T-cell (primary cell): ENCODE results near the gene PPIG. TPM values are rescaled to one million over a fixed set of nuclear protein-coding genes. Genes with fewer than 3 reads are reported as not detected.
"Not testable (repeated sequence)": the region's sequence is repeated elsewhere in the genome, so short reads cannot be mapped to it uniquely, and the experiment has no call there.

Source experiments
- ATAC-seq, 4 experiments: fragments of 200-7000 bp in 3 of 4; fragments of 150-1000 bp in 1 of 4; cut with Tn5 transposase; replicated peaks in 1 of 4; 1 replicate in 3 of 4; 2 replicates in 1 of 4; pipeline ENCODE4 v1.10.0; 2021; ENCODE audit warnings: moderate library complexity in 3 of 4, mild to moderate bottlenecking in 2 of 4, moderate number of reproducible peaks in 1 of 4
- CTCF ChIA-PET, 2 donors: fragments of 300-600 bp; sonication (Branson Sonifier 250); formaldehyde crosslinking; loops; one replicate each; lab custom pipeline; 2022; ENCODE audit warnings: antibody characterized with exemption in 2 of 2; lab: Charles Lee
- POLR2A ChIA-PET, 2 donors: fragments of 300-600 bp; sonication (Branson Sonifier 250); formaldehyde crosslinking; loops; one replicate each; lab custom pipeline; 2022; ENCODE audit warnings: antibody characterized with exemption in 2 of 2; lab: Charles Lee
- DNase-seq, 35 experiments: peaks; one replicate each; pipeline versions ENCODE4 v3.0.0 to v3.0.0-alpha.2; 2013 to 2023
- H3K27ac ChIP-seq: one replicate; pipeline ENCODE4 v1.5.1; 2013; ENCODE audit warnings: low read length
- H3K27me3 ChIP-seq, 2 experiments: replicated peaks in 1 of 2; 1 replicate in 1 of 2; 2 replicates in 1 of 2; pipeline versions ENCODE4 v1.6.1 to v1.7.0; 2013; ENCODE audit warnings: low read length in 1 of 2, mixed read lengths in 1 of 2; ENCODE audit not compliant: control insufficient read depth in 2 of 2, insufficient read depth in 2 of 2; ENCODE audit errors: extremely low read depth in 1 of 2
- H3K36me3 ChIP-seq, 2 donors: 1 replicate in 1 of 2; 2 replicates in 1 of 2; pipeline versions ENCODE4 v1.6.1 to v1.7.0; 2013; ENCODE audit warnings: low read length in 1 of 2; ENCODE audit not compliant: control insufficient read depth in 2 of 2, insufficient read depth in 1 of 2; ENCODE audit errors: extremely low read depth in 1 of 2
- H3K4me1 ChIP-seq, 2 experiments: 1 replicate in 1 of 2; 2 replicates in 1 of 2; pipeline versions ENCODE4 v1.6.1 to v1.7.0; 2013; ENCODE audit warnings: low read length in 2 of 2, mixed read lengths in 1 of 2; ENCODE audit not compliant: insufficient read depth in 2 of 2, control insufficient read depth in 1 of 2; ENCODE audit errors: extremely low read depth in 1 of 2
- H3K4me3 ChIP-seq, 2 donors: 1 replicate in 1 of 2; 2 replicates in 1 of 2; pipeline versions ENCODE4 v1.5.1 to v1.7.0; 2013; ENCODE audit warnings: mild to moderate bottlenecking in 2 of 2, low read length in 1 of 2, moderate library complexity in 1 of 2; ENCODE audit not compliant: control insufficient read depth in 1 of 2; ENCODE audit errors: extremely low read depth in 1 of 2
- H3K9me3 ChIP-seq: 2 replicates; pipeline ENCODE4 v1.7.0; 2013
- H3K27ac Mint-ChIP-seq, 2 donors: one replicate each; pipeline ENCODE4 v1.8.0; 2020 to 2021; ENCODE audit warnings: mild to moderate bottlenecking in 2 of 2, mixed read lengths in 2 of 2
- H3K27me3 Mint-ChIP-seq, 2 donors: one replicate each; pipeline ENCODE4 v1.8.0; 2021 to 2022; ENCODE audit warnings: mixed read lengths in 2 of 2
- H3K36me3 Mint-ChIP-seq: one replicate; pipeline ENCODE4 v1.8.0; 2021; ENCODE audit warnings: mixed read lengths
- H3K4me1 Mint-ChIP-seq, 3 donors: one replicate each; pipeline ENCODE4 v1.8.0; 2020 to 2022; ENCODE audit warnings: mixed read lengths in 3 of 3, mild to moderate bottlenecking in 1 of 3
- H3K4me3 Mint-ChIP-seq, 3 donors: one replicate each; pipeline ENCODE4 v1.8.0; 2020 to 2022; ENCODE audit warnings: mild to moderate bottlenecking in 3 of 3, mixed read lengths in 3 of 3, moderate library complexity in 3 of 3
- H3K9me3 Mint-ChIP-seq, 3 donors: one replicate each; pipeline ENCODE4 v1.8.0; 2020 to 2022; ENCODE audit warnings: mixed read lengths in 3 of 3
- WGBS: methylation state at CpG from one replicate; pipeline ENCODE4 v1.1.5; 2013; ENCODE audit warnings: missing lambda C conversion rate; ENCODE audit not compliant: insufficient coverage; 5-methylcytosine and 5-hydroxymethylcytosine counted together
- total RNA-seq, 35 experiments: library from RNA in 6 of 35; stranded (reverse) in 6 of 35; fragments of 120-200 nt in 1 of 35; gene quantifications; one replicate each; pipeline versions ENCODE4 v1.2.1 to v1.2.4 and lab custom pipeline; 2013 to 2026

The PPIG gene
- total RNA-seq, 5 donors from 2014 or later (not counting 1 experiment from before 2014, with no cell fraction given) = 63.6 to 78.2 (median 71.3) TPM

DNA sequence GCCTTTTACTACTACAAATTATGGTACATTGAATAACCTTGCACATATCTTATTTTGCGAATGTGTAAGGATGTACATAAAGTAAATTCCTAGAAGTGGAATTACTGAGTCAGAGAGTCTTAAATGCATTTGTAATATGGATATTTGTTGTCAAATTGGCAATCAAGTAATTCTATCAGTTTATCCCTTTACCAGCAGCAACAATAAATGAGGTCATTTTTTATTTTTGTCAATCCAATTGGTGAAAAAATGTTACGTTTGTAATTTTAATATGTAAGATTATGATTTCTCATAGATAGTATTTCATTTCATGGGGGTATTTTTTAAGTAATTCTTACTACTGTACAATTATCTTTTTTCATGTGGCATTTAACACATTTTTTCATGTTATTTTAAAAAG is 14.8 kb downstream of the PPIG start:
- ATAC-seq = no peak
- Mint-ChIP-seq H3K4me1 (peaks cover 40 to 58% (median 41%) of the 10 kb centered on the region in 3 donors), H3K27ac (no peak overlapping the region), H3K9me3 (no peaks in the 10 kb centered on the region), H3K36me3 (peaks cover 12% of the 10 kb centered on the region), H3K27me3 (no peaks in the 10 kb centered on the region), H3K4me3 (no peak overlapping the region)
- Histone ChIP-seq H3K27ac (no peak overlapping the region), H3K4me3 (no peak overlapping the region), H3K36me3 (no peaks in the 10 kb centered on the region), H3K9me3 (no peaks in the 10 kb centered on the region), H3K27me3 (no peaks in the 10 kb centered on the region), H3K4me1 (no peaks in the 10 kb centered on the region)
- no CpG with 5 or more reads among the region's 2 CpGs for WGBS
- POLR2A ChIA-PET = interaction anchor here in 1 of 2 donors (0.6 to 0.7 kb wide), 2 partner anchors 11 to 1359 kb away, joined by 3 read pairs; no protein-coding TSS in a partner anchor
- DNase-seq = no peak
- CTCF ChIA-PET = interaction anchor here in 1 of 2 donors (0.5 kb wide), 1 partner anchor 20 kb away, joined by 4 read pairs; no protein-coding TSS in a partner anchor

DNA sequence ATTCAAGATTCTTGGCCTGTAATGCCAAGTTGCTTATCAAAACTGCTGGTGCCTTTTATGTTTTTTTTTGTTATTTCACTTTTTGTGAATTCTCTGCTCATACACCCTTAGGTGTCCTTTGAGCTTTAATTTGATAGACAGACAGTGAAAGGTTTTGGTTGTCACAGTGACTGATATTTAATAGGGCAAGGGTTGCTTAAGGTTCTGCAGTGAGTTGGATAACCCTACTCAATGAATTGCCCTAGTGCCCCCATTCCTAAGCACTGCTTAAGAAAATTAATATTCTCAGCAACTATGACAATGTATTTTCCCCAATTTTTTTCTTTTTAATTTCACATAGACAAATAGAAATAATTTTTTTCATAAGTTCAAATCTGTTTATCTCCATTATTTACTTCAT is 15.4 kb downstream of the PPIG start:
- CTCF ChIA-PET = interaction anchor here in 1 of 2 donors (0.5 to 0.7 kb wide), 2 partner anchors 21 to 47 kb away, joined by 3 to 4 read pairs; no protein-coding TSS in a partner anchor

DNA sequence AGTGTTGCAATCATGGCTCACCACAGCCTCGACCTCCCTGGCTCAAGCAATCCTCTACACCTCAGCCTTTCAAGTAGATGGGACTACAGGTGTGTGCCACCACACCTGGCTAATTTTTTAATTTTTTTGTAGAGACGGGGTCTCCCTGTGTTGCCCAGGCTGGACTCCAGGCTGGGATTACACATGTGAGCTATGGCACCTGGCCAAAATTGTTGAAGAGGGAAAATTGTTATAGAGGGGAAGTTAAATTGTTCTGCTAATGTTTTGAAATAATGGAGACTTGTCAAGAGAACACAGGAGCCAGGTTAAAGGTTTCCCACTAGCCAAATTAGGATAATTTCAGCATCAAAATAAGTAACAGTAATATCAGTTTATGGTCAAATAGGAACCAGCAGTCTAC is 25.1 kb downstream of the PPIG start:
- Mint-ChIP-seq H3K27ac (no peak overlapping the region), H3K4me1 (no peaks in the 10 kb centered on the region), H3K36me3 (peaks cover 48% of the 10 kb centered on the region), H3K27me3 (no peaks in the 10 kb centered on the region), H3K9me3 (no peaks in the 10 kb centered on the region), H3K4me3 (no peak overlapping the region)
- Histone ChIP-seq H3K9me3 (no peaks in the 10 kb centered on the region), H3K4me3 (no peak overlapping the region), H3K27me3 (no peaks in the 10 kb centered on the region), H3K4me1 (no peaks in the 10 kb centered on the region), H3K36me3 (peaks cover 22 to 63% of the 10 kb centered on the region in 2 donors), H3K27ac (no peak overlapping the region)
- ATAC-seq (no peak), DNase-seq (no peak)
- ChIA-PET CTCF (no interaction called here), POLR2A (no interaction called here)
- WGBS = 100% methylated on average over 1 of the region's 2 CpGs

More for the DNA sequence above, 15.4 kb downstream of the PPIG start:
- no peaks in the 10 kb centered on the region for H3K27me3 ChIP-seq
- no peaks in the 10 kb centered on the region for H3K9me3 ChIP-seq
- H3K36me3 ChIP-seq = peaks cover 0 to 4% of the 10 kb centered on the region in 2 donors
- peaks cover 40 to 58% (median 41%) of the 10 kb centered on the region in 3 donors for H3K4me1 Mint-ChIP-seq
- H3K4me1 ChIP-seq = no peaks in the 10 kb centered on the region
- H3K4me3 Mint-ChIP-seq = no peak overlapping the region
- no peak for DNase-seq
- no peak for ATAC-seq
- peaks cover 12% of the 10 kb centered on the region for H3K36me3 Mint-ChIP-seq
- no peak overlapping the region for H3K4me3 ChIP-seq
- H3K27ac Mint-ChIP-seq = no peak overlapping the region
- H3K9me3 Mint-ChIP-seq = no peaks in the 10 kb centered on the region
- POLR2A ChIA-PET = no interaction called here
- no peak overlapping the region for H3K27ac ChIP-seq
- no peaks in the 10 kb centered on the region for H3K27me3 Mint-ChIP-seq

DNA sequence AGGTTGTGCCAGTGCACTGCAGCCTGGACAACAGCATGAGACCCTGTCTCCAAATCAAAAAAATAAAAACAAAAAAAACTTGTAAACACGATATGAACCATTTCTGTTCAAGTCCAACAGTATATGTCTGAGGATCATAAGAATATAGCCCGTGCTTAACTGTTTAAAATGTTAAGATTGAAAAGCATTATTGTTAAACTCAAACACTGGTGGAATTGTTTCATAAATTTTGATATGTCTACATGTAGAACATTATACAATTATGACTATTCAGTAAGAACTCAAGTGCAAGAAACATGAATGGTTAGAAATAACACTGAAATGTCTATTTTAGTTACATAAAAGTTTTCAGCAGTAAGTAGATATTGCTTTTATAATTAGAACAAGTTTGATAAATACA is 29.7 kb downstream of the PPIG start:
- no peak overlapping the region for H3K27ac ChIP-seq
- no peak overlapping the region for H3K4me3 ChIP-seq
- no CpG with 5 or more reads among the region's 2 CpGs for WGBS
- H3K27ac Mint-ChIP-seq = no peak overlapping the region
- DNase-seq (no peak), ATAC-seq (no peak)
- H3K9me3 Mint-ChIP-seq = peaks cover 4 to 10% (median 4%) of the 10 kb centered on the region in 3 donors
- peaks cover 20 to 50% of the 10 kb centered on the region in 2 donors for H3K36me3 ChIP-seq
- peaks cover 3% of the 10 kb centered on the region for H3K9me3 ChIP-seq
- CTCF ChIA-PET = no interaction called here
- no peak overlapping the region for H3K4me3 Mint-ChIP-seq
- H3K36me3 Mint-ChIP-seq = peaks cover 87% of the 10 kb centered on the region
- H3K27me3 Mint-ChIP-seq = no peaks in the 10 kb centered on the region
- H3K4me1 ChIP-seq = no peaks in the 10 kb centered on the region
- POLR2A ChIA-PET = interaction anchor here in 1 of 2 donors (0.6 kb wide), 1 partner anchor 90 kb away, joined by 12 read pairs; no protein-coding TSS in a partner anchor
- no peaks in the 10 kb centered on the region for H3K27me3 ChIP-seq
- peaks cover 14 to 26% (median 23%) of the 10 kb centered on the region in 3 donors for H3K4me1 Mint-ChIP-seq

DNA sequence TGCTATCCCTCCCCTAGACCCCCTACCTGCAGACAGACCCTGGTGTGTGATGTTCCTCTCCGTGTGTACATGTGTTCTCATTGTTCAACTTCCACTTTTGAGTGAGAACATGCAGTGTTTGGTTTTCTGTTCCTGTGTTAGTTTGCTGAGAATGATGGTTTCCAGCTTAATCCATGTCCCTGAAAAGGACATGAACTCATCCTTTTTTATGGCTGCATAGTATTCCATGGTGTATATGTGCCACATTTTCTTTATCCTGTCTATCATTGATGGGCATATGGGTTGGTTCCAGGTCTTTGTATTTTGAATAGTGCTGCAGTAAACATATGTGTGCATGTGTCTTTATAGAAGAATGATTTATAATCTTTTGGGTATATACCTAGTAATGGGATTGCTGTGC is 31.8 kb downstream of the PPIG start:
- H3K36me3 ChIP-seq = peaks cover 19 to 40% of the 10 kb centered on the region in 2 donors
- H3K27me3 Mint-ChIP-seq, H3K27me3 ChIP-seq, H3K9me3 Mint-ChIP-seq, H3K27ac ChIP-seq, H3K4me3 ChIP-seq, ATAC-seq, DNase-seq, CTCF ChIA-PET, POLR2A ChIA-PET, H3K27ac Mint-ChIP-seq, H3K4me1 ChIP-seq, H3K4me3 Mint-ChIP-seq, H3K9me3 ChIP-seq: not testable (repeated sequence)
- H3K36me3 Mint-ChIP-seq = peaks cover 83% of the 10 kb centered on the region
- H3K4me1 Mint-ChIP-seq = peaks cover 30 to 39% (median 38%) of the 10 kb centered on the region in 3 donors
- WGBS = no CpG with 5 or more reads among the region's 1 CpG

DNA sequence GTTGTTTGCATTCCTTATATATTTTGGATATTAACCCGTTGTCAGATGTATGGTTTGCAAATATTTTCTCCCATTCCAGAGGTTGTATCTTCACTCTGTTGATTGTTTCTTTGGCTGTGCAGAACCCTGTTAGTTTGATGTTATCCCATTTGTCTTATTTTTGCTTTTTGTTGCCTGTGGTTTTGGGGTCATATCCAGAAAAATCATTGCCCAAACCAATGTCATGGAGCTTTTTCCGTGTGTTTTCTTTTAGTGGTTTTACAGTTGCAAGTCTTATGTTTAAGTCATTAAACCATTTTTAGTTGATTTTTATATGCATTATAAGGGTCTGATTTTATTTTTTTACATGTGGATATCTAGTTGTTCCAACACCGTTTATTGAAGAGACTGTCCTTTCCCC is 35.8 kb downstream of the PPIG start:
- POLR2A ChIA-PET = no interaction called here
- H3K4me3 Mint-ChIP-seq = no peak overlapping the region
- H3K9me3 Mint-ChIP-seq = peaks cover 4 to 10% (median 4%) of the 10 kb centered on the region in 3 donors
- no peaks in the 10 kb centered on the region for H3K27me3 Mint-ChIP-seq
- H3K36me3 Mint-ChIP-seq = peaks cover 71% of the 10 kb centered on the region
- Histone ChIP-seq H3K27me3 (no peaks in the 10 kb centered on the region), H3K36me3 (peaks cover 9 to 38% of the 10 kb centered on the region in 2 donors), H3K27ac (no peak overlapping the region), H3K9me3 (peaks cover 3% of the 10 kb centered on the region), H3K4me1 (no peaks in the 10 kb centered on the region), H3K4me3 (no peak overlapping the region)
- H3K4me1 Mint-ChIP-seq = peaks cover 30 to 41% (median 39%) of the 10 kb centered on the region in 3 donors
- CTCF ChIA-PET = no interaction called here
- DNase-seq (no peak), ATAC-seq (no peak)
- peak overlapping the region in 1 of 2 donors; percentile 50 for H3K27ac Mint-ChIP-seq
- WGBS = no CpG with 5 or more reads among the region's 3 CpGs
